Vagina (tissue), 2 donors: ENCODE measurements around the gene C1orf94. TPM values are rescaled to one million over a fixed set of nuclear protein-coding genes. Genes with fewer than 3 reads are reported as not detected.
A peak's percentile ranks its signal among the peaks of the same experiment; 100 is the strongest.

Experiments
- DNase-seq, 2 donors: peaks; one replicate each; pipeline ENCODE4 v3.0.0-alpha.2; 2017; ENCODE audit errors: extremely low spot score in 2 of 2
- H3K27ac ChIP-seq: fragments of 200-600 bp; sonication (generic); one replicate; pipeline ENCODE4 v1.5.1; 2019
- H3K27me3 ChIP-seq: fragments of 200-600 bp; sonication (generic); one replicate; pipeline ENCODE4 v1.5.1; 2019
- H3K36me3 ChIP-seq, 2 donors: fragments of 200-600 bp; sonication (generic); one replicate each; pipeline ENCODE4 v1.5.1; 2017 to 2019
- H3K4me1 ChIP-seq: fragments of 200-600 bp; sonication (generic); one replicate; pipeline ENCODE4 v1.5.1; 2019
- H3K4me3 ChIP-seq, 2 donors: fragments of 200-600 bp; sonication (generic); 1 replicate in 1 of 2; 2 replicates in 1 of 2; pipeline ENCODE4 v1.5.1; 2016 to 2019
- H3K9me3 ChIP-seq: fragments of 200-600 bp; sonication (generic); one replicate; pipeline ENCODE4 v1.5.1; 2019
- POLR2A ChIP-seq, 2 donors: fragments of 450-650 bp; IDR thresholded peaks; one replicate each; pipeline ENCODE4 v1.6.1; 2017; ENCODE audit warnings: antibody characterized with exemption in 2 of 2, mild to moderate bottlenecking in 2 of 2, moderate library complexity in 2 of 2
- POLR2AphosphoS5 ChIP-seq, 2 donors: sonication (generic); formaldehyde crosslinking; IDR thresholded peaks; one replicate each; pipeline ENCODE4 v1.9.0; 2017; ENCODE audit warnings: antibody characterized with exemption in 2 of 2, mild to moderate bottlenecking in 2 of 2, low read depth in 1 of 2; ENCODE audit not compliant: insufficient read depth in 1 of 2
- intact Hi-C: fragments of 100-400 bp; cut with DNase I; formaldehyde crosslinking; loops from one replicate; pipeline ENCODE4 v1.15.1; 2023
- total RNA-seq: library from RNA; depleted of rRNA; stranded (reverse); fragments of >200 nt; gene quantifications from one replicate; pipeline ENCODE4 v1.2.3, GENCODE V29; 2016
- TF ChIP-seq, protein P1 (sequence below), 3 experiments: fragments of 450-650 bp in 2 of 3; fragments of 200-600 bp in 1 of 3; sonication (generic) in 1 of 3; IDR thresholded peaks; one replicate each; pipeline ENCODE4 v1.5.1; 2017 to 2019; ENCODE audit warnings: antibody characterized with exemption in 3 of 3, mild to moderate bottlenecking in 2 of 3, moderate library complexity in 2 of 3

Gene C1orf94
- total RNA-seq, 1 donor from 2014 or later, result not detected

DNA sequence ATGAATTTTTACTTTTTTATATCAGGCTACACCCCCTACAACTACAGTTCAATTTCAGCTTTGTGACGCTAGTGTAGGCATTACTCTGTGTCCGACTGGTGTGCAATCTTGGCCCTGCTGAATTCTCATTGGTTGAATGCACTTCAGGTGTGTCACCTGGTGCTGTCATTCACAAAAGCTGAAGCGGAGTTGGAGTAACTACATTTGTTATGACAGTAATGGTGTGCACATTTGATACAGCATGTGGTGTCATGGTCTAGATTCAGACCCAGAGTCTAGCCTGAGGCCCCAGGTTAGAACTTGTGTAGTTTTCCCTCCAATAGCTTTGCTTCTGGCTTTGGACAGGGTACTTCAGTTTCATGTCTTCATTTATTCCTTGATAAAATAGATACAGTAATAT is 88.7 kb downstream of the C1orf94 start:
- Histone ChIP-seq H3K9me3 (no peaks in the 10 kb centered on the region), H3K36me3 (no peaks in the 10 kb centered on the region), H3K27ac (no peak overlapping the region), H3K4me3 (no peak overlapping the region), H3K4me1 (no peaks in the 10 kb centered on the region), H3K27me3 (no peaks in the 10 kb centered on the region)
- DNase-seq, result peak in 1 of 2 donors; percentile 61
- intact Hi-C loops, result no loop called here
- no peak for TF ChIP-seq POLR2AphosphoS5 (IDR thresholded peaks at IDR 0.05; ENCODE audit: insufficient read depth in 1 of 2, low read depth in 1 of 2)
- TF ChIP-seq, protein P1, sequence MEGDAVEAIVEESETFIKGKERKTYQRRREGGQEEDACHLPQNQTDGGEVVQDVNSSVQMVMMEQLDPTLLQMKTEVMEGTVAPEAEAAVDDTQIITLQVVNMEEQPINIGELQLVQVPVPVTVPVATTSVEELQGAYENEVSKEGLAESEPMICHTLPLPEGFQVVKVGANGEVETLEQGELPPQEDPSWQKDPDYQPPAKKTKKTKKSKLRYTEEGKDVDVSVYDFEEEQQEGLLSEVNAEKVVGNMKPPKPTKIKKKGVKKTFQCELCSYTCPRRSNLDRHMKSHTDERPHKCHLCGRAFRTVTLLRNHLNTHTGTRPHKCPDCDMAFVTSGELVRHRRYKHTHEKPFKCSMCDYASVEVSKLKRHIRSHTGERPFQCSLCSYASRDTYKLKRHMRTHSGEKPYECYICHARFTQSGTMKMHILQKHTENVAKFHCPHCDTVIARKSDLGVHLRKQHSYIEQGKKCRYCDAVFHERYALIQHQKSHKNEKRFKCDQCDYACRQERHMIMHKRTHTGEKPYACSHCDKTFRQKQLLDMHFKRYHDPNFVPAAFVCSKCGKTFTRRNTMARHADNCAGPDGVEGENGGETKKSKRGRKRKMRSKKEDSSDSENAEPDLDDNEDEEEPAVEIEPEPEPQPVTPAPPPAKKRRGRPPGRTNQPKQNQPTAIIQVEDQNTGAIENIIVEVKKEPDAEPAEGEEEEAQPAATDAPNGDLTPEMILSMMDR (IDR thresholded peaks at IDR 0.05), result no peak
- no peak for TF ChIP-seq POLR2A (IDR thresholded peaks at IDR 0.05)

DNA sequence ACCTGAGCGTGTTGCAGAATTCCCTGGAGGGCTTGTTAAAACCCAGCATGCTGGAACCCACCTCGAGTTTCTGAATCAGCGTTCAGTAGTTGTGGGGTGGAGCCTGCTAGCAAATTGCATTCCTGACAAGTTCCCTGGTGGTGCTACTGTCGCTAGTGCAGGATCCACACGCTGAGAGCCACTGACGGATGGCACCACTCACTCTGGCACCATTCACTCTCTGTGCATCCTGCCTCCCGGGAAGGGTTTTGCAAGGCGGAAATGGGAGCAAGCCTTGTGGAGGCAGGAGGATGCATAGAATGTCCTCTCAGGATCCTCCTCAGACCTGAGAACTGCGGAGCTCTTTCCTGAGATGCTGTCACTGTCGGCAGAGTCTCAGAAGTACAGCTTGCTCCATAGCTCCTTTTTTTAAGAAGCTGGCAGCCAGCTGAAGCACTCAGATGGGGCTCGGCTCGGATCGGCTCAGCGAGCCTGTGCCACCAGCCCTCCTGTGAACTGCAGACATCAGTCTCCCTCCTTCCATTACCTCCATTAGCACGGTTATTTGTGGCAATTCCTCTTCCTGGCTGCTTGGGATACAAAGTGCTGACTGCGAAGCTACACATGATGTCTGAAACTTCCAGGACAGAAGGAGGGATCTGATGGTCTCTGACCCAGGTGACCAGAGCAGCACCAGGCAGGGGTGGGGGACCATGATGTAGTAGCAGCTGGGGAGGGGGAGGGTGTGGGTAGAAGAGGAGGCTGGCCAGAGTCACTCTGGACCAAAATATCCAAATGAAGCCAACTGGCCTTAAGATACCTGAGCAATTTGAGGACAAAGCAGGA is 89.6 kb downstream of the C1orf94 start:
- peak; percentile 52 to 65 for DNase-seq
- Histone ChIP-seq H3K4me1 (no peaks in the 10 kb centered on the region), H3K27me3 (no peaks in the 10 kb centered on the region), H3K27ac (no peak overlapping the region), H3K36me3 (no peaks in the 10 kb centered on the region), H3K9me3 (no peaks in the 10 kb centered on the region), H3K4me3 (no peak overlapping the region)
- TF ChIP-seq, protein P1 (IDR thresholded peaks at IDR 0.05), result no peak
- no peak for TF ChIP-seq POLR2AphosphoS5 (IDR thresholded peaks at IDR 0.05; ENCODE audit: insufficient read depth in 1 of 2, low read depth in 1 of 2)
- no peak for TF ChIP-seq POLR2A (IDR thresholded peaks at IDR 0.05)
- intact Hi-C loops, result no loop called here

DNA sequence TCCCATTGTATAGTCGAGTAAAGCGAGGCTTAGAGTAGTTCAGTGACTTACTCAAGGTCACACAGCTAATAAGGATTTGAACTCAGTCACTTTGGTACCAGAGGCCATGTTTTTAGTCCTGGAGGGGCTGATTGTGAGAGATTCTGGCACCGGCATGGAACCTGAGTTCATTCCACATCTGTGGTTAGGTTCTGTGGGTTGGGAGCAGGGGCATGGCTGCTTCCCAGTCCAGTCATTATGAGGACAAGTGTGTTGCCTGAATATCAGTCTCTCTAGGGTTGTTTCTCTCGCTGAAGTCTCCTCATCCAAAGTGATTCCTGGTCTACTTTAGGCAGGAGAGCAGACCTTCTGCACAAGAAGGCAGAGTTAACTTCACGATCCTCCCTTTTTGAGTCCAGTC is 90.6 kb downstream of the C1orf94 start:
- TF ChIP-seq, protein P1 (IDR thresholded peaks at IDR 0.05), result no peak
- TF ChIP-seq POLR2A (IDR thresholded peaks at IDR 0.05) (no peak), POLR2AphosphoS5 (IDR thresholded peaks at IDR 0.05; ENCODE audit: insufficient read depth in 1 of 2, low read depth in 1 of 2) (no peak)
- H3K27me3 ChIP-seq, result no peaks in the 10 kb centered on the region
- intact Hi-C loops, result no loop called here
- H3K4me3 ChIP-seq, result no peak overlapping the region
- DNase-seq, result peak; percentile 22
- H3K27ac ChIP-seq, result no peak overlapping the region
- H3K36me3 ChIP-seq, result no peaks in the 10 kb centered on the region
- H3K9me3 ChIP-seq, result no peaks in the 10 kb centered on the region
- H3K4me1 ChIP-seq, result no peaks in the 10 kb centered on the region

DNA sequence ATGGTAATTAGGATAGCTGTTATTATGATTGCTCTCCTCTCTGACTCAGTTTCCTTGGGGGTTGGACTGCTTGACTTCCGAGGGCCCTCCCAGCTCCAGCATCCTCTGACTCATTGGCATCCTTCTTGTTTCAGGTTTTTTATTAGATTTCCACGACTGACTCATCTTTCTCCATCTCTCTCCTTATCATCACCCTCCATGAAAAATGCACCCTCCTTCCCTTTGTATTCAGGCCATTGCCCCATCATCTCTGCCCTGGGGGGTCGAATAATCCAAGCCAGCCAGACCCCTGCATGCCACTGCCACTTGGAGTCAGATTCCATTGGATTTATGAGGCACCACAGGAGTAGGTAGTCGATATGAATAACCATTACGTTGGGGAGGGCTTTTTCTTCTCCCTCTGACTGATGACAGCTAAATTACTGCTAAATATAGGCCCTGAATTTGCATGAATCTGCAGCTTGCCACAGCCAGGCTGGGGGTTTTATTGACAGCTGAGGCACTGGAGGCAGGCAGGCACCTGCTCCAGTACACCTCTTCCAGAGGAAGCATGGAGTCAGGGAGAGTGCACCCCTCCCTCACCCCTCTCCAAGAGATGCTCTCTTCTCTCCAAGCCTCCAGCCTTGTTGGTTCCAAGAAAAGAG is 91.7 kb downstream of the C1orf94 start:
- no peaks in the 10 kb centered on the region for H3K9me3 ChIP-seq
- H3K27ac ChIP-seq, result no peak overlapping the region
- no peak overlapping the region for H3K4me3 ChIP-seq
- H3K4me1 ChIP-seq, result no peaks in the 10 kb centered on the region
- H3K36me3 ChIP-seq, result no peaks in the 10 kb centered on the region
- peak; percentile 20 to 43 for DNase-seq
- intact Hi-C loops, result no loop called here
- TF ChIP-seq POLR2A (IDR thresholded peaks at IDR 0.05) (no peak), POLR2AphosphoS5 (IDR thresholded peaks at IDR 0.05; ENCODE audit: insufficient read depth in 1 of 2, low read depth in 1 of 2) (no peak)
- TF ChIP-seq, protein P1 (IDR thresholded peaks at IDR 0.05), result no peak
- H3K27me3 ChIP-seq, result no peaks in the 10 kb centered on the region

Other genes with a start within 250 kb of the C1orf94 start
- gene CSMD2, start 11.7 kb upstream of the C1orf94 start, total RNA-seq, result 0.25 TPM